ENCODE results near the gene PIEZO1.
"Not testable (repeated sequence)": the region's sequence is repeated elsewhere in the genome, so short reads cannot be mapped to it uniquely, and the experiment has no call there.

The PIEZO1 gene

DNA sequence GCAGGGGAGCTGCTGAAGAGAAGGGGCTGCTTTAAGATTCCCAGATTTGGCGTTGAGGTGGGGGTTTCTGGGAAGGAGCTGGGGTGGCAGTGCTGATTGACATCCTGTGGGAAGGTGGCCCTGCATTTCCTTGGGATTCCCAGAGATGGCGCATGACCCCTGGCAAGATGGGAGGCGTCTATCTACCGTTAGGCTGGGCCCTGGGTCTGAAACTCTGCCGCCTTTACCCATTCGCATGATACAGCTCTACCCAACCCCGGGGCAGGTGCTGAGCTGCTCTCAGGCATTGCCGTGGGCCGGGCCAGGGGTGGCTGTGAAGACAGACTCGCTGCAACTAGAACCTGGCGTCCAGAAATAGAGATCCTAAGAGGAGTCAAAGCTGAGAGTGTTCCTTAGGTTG, 112.2 kb downstream of the PIEZO1 start:
- no peak for DNase-seq (ENCODE audit: low read depth in 2 of 2)

GRCh38 chr16:88671806-88672205, 113.2 kb downstream of the PIEZO1 start:
- DNase-seq (ENCODE audit: low read depth in 2 of 2): no peak

DNA sequence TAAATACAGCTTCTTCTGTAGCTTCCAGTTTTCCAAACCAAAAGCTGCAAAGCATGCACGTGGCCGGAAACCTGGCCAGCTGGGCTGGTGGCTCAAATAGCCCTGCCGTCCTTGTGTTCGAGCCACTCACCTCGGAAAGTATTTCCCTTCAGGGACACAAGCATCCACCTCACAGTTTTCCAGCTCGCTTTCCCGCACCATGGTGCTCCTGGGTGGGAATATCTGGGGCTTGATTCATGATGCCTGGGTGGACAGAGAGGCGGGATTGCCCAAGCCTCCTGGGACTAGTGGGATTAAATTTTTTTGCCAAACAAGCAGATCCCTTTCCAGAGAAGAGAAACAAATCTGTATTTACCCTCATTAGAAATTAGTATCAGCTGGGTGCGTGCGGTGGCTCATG, 115.0 kb downstream of the PIEZO1 start:
- no peak for DNase-seq (ENCODE audit: low read depth in 2 of 2)

- not testable (repeated sequence) for DNase-seq (ENCODE audit: low read depth in 2 of 2)
Measured at GRCh38 chr16:88669493-88669892, 115.5 kb downstream of the PIEZO1 start.

DNA sequence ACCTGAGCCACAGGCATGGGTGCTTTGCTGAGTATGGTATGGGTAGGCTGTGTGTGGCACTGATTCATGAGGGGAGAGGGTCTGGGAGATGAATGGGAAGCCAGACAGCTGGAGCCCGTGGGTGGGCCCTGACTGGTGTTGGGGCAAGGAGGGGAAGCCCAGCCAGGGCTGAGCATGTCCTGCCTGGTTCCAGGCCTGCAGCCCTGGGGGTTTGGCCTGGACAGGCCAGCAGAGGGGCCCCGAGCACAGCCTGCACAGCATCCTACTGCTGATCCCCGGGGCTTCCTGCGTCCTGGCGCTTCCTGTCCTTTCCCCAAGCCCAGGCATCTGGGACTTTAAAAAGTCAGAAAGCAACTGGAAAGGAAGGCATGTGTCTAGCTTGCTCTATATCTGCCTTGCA, 117.6 kb downstream of the PIEZO1 start:
- DNase-seq (ENCODE audit: low read depth in 2 of 2): no peak

- DNase-seq (ENCODE audit: low read depth in 2 of 2): no peak
Measured at GRCh38 chr16:88665570-88665969, 119.5 kb downstream of the PIEZO1 start.
